HG03108 (cell line): ENCODE results near the gene KLF2.

ENCODE experiments used
- ATAC-seq: cut with Tn5 transposase; IDR thresholded peaks from one replicate; pipeline ENCODE4 v1.9.1; 2021; ENCODE audit warnings: moderate library complexity; ENCODE audit not compliant: unreplicated experiment

Gene KLF2

GRCh38 chr19:16306728-16307402 is 17.8 kb upstream of the KLF2 start:
- no peak for ATAC-seq

DNA sequence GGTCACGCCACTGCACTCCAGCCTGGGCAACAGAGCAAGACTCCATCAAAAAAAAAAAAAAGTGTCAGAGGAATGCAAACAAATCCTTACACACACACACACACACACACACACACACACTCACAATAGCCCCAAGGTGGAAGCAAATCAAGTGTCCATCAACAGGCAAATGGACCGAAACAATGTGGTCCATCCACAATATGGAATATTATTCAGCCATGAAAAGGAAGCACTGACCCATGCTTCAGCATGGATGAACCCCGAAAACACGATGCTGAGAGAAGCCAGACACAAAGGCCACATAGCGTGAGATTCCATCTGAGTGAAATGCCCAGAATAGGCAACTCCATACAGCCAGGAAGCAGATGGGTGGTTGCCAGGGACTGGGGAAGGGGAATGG is 16.5 kb upstream of the KLF2 start:
- ATAC-seq = no peak

- ATAC-seq = no peak
These were observed 15.0 kb upstream of the KLF2 start for GRCh38 chr19:16309643-16310042.

- ATAC-seq = no peak
These were observed 8.7 kb upstream of the KLF2 start for GRCh38 chr19:16315825-16316505.

DNA sequence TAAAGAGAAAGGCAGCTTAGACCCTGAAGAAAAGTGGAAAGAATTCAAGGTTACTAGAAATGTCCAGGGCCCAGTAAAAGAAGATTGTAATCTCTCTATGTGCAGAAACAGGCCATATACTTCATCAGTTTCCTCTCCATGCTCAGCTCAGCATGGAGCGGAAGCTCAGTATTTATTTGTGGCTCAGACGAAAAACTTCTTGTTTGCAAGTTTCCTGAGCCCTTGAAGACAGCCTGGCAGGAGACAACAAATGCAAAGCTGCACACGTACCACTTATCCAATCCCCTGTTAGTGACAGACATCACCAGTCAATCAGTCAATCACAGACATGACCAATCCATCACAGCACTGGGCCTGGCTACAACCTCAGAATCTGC is 8.1 kb upstream of the KLF2 start:
- ATAC-seq = no peak

DNA sequence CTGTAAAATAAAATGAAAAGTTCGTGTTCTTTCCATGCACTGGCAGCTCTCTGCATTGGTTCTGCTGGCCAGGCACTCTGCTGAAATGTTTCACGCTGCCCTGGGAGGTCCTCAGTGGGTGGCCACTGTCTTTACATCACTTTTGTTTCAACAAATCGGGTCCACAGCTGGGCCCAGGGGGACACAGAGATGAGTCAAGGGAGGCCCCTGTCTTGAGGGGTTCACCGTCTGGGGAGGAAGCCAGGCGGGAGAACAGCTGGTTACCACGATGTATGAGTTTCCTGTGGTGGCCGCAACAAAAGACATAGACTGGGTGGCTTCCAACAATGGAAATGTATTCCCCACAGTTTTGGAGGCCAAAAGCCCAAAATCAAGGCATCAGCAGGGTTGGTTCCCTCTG is 5.1 kb upstream of the KLF2 start:
- no peak for ATAC-seq

- no peak for ATAC-seq
These were observed 3.6 kb upstream of the KLF2 start for GRCh38 chr19:16320987-16321386.

DNA sequence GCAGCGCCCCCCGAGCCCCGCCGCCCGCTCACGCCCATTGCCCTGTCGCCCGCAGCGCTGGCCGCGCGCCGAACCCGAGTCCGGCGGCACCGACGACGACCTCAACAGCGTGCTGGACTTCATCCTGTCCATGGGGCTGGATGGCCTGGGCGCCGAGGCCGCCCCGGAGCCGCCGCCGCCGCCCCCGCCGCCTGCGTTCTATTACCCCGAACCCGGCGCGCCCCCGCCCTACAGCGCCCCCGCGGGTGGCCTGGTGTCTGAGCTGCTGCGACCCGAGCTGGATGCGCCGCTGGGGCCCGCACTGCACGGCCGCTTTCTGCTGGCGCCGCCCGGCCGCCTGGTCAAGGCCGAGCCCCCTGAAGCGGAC is 518 bp downstream of the KLF2 start:
- ATAC-seq = no peak

GRCh38 chr19:16325641-16326400 is 1.2 kb downstream of the KLF2 start:
- no peak for ATAC-seq

DNA sequence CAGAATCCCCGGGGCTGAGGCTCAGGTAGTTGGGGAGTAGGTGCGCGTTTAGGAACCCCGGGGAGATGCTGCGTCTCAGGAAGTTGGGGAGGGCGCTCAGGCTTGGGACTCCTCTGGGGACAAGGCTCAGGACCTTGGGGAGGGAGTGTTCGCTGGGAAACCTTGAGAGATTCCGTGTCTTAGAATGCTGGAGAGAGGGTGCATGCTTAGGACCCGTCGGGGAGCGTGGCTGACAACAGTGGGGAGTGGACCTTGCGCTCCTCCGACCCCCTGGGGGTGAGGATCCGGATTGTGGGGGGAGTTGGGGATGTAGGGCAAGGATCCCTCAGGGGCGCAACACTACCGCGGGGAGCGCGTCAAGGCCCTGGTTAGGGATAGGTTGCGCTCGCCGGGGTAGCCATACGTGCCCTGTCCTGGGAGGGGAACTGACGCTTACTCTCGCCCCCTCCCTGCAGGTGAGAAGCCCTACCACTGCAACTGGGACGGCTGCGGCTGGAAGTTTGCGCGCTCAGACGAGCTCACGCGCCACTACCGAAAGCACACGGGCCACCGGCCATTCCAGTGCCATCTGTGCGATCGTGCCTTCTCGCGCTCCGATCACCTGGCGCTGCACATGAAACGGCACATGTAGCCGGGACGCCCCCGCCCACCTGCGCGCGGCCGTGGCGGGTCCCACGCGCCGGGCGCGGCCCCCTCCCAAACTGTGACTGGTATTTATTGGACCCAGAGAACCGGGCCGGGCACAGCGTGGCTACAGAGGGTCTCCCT is 2.0 kb downstream of the KLF2 start:
- ATAC-seq = no peak

GRCh38 chr19:16327169-16327475 is 2.5 kb downstream of the KLF2 start:
- no peak for ATAC-seq

GRCh38 chr19:16327501-16327900 is 2.9 kb downstream of the KLF2 start:
- no peak for ATAC-seq

DNA sequence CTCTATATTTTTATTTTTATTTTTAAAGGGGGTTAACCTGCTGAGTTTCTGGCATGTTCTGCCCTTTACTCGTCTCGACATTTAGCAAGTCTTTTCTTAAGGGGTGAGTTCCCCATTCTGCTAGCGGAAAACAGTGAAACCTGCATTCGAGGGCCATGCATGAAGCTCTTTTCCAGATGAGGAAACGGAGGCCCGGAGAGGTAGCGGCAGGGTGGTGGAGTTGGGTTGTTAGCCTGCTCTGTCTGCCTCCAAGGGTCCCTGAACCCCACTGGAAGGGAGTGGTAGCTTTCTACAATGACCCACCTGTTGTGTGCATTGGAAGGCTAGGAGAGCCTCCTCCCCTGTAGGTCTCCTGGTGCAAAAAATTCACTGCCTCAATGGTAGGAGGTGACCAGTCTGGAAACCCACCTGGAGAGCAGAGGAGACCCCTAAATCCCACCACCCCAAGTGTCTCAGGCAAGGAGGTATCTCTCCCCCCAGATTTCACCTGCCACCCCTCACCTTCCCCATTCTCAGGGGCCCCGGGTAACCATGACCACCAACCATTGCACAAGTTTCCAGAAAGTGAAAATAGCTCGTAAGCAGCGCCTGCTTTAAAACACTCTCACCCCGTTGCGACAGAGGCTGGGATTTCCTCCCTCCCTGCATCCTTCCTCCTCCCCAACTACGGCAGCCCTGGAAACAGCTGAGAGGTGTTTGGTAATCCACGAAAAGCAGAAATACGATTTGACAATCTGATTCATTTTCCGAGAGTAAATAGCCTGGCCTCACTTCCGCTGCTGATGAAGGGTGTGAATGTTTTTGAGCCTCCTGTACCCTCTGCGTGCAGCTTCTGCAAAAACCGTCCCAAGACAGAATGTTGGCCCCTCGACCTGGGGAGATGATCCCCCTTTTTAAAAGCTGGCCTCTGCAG is 3.5 kb downstream of the KLF2 start:
- no peak for ATAC-seq

DNA sequence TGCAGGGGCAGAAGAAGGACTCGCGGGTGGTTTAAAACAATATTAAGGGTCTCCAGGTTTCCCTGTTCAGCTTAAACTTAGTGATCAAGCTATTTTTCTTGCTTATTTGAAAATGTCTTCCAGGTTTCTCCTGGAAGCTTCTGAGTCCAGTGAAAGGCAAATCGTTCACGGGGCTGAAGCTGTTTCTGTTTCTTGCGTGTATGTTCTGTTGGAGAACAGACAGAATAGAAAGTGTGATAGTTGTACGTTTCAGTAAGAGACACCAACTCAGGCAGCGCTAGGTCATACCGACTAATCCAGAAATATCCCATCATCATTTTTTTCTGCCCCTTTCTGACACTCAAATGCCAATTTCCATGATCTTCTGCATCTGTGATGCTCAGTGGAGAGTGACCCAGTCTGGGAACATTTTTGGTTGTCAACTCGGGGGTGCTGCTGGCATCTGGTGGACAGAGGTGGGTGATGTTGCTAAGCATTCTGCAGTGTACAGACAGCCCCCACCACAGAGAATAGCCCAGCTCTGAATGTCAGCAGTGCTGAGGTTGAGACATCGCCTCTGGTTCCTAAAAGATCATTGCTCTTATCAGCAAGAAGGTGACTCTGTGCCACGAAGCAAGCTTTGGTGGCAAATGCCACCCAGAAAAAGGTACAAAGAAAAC is 4.3 kb downstream of the KLF2 start:
- no peak for ATAC-seq

DNA sequence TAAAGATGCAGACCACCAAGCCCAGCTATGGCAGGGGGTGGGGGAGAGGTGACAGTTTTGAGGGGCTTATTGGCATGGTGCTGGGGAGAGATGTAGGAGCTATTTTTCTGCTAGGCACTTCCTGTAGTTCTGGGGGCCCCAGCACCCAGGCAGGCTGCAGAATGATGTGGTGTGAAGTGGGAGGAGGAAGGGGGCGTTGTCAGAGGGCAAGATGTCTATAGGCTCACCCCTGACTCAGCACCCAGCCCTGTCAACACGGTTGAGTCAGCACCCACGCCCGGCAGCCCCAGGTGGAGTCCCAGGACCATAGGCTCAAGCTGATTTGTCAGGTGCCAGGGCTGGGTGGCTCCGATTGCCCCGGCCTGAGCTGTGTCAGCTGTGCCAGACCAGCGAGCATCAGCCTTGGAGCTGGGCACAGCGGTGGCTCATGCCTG is 5.8 kb downstream of the KLF2 start:
- peak; percentile 46 for ATAC-seq

- ATAC-seq = no peak
These were observed 6.4 kb downstream of the KLF2 start for GRCh38 chr19:16330806-16331690.

DNA sequence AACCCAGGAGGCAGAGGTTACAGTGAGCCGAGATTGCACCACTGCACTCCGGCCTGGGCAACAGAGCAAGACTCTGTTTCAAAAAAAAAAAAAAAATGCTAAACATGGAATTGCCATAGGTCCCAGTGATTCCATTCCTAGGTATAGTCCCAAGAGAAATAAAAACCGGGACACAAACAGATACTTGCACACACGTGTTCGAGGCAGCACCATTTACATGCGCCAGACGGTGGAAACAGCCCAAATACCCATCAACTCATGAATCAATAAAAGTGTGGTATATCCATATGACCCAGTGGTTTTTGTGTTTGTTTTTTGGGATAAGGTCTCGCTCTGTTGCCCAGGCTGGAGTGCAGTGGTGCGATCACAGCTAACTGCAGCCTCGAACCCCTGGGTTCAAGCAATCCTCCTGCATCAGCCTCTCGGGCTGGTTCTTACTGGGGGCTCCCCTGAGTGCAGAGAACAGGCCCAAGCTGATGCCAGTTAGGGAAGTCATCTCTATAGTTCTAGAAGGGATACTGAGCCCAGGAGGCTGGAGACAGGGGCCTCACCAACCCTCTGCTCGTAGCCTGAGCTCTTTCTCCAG is 8.5 kb downstream of the KLF2 start:
- ATAC-seq = no peak

GRCh38 chr19:16334411-16334810 is 9.8 kb downstream of the KLF2 start:
- no peak for ATAC-seq

- no peak for ATAC-seq
These were observed 10.6 kb downstream of the KLF2 start for GRCh38 chr19:16335226-16335625.
